Measurements from ENCODE around the gene SSR2. TPM values are rescaled to one million over a fixed set of nuclear protein-coding genes. Genes with fewer than 3 reads are reported as not detected.
A peak's percentile ranks its signal among the peaks of the same experiment; 100 is the strongest.

SSR2 gene
- polyA plus RNA-seq, 1 donor (not counting 4 experiments of a cell fraction or from before 2014, with no cell fraction given), result 302 TPM

- dilution Hi-C loops (cut with MboI; ENCODE audit: extremely low pct_ligation_motif_present, low sequenced_read_pairs), result no loop called here
- H3K79me2 ChIP-seq (ENCODE audit: control insufficient read depth, insufficient read depth, low read length), result peaks cover 35% of the 10 kb centered on the region
- peak overlapping the region; percentile 89 for H2AFZ ChIP-seq (ENCODE audit: control insufficient read depth, low read length)
- peaks cover 13% of the 10 kb centered on the region for H3K4me1 ChIP-seq (ENCODE audit: control insufficient read depth, extremely low read depth, insufficient read depth, low read length)
- peak overlapping the region; percentile 96 for H3K27ac ChIP-seq (ENCODE audit: control insufficient read depth, insufficient read depth, low read length)
- no peaks in the 10 kb centered on the region for H3K9me3 ChIP-seq (ENCODE audit: control insufficient read depth, low read depth, low read length)
- peaks cover 3 to 4% of the 10 kb centered on the region in 2 experiments for H3K36me3 ChIP-seq (ENCODE audit: control insufficient read depth in 2 of 2, extremely low read depth in 1 of 2, insufficient read depth in 2 of 2, low read length in 2 of 2)
- no peaks in the 10 kb centered on the region for H3K27me3 ChIP-seq (ENCODE audit: control insufficient read depth, extremely low read depth, insufficient read depth, low read length)
- DNase-seq (ENCODE audit: low read depth, low spot score) (no peak), FAIRE-seq (no peak)
- H3K4me3 ChIP-seq (ENCODE audit: control insufficient read depth in 2 of 3, extremely low read depth in 1 of 3, insufficient read depth in 2 of 3, low read depth in 1 of 3, low read length in 3 of 3), result peak overlapping the region; percentile 87 to 96 (median 90)
- TF ChIP-seq CTCF (optimal IDR thresholded peaks at IDR 0.05 in 1 of 3, IDR thresholded peaks at IDR 0.05 in 1 of 3, conservative IDR thresholded peaks at IDR 0.05 in 1 of 3; ENCODE audit: extremely low read depth in 1 of 3, insufficient read depth in 2 of 3, low read length in 3 of 3) (no peak), EZH2 (IDR thresholded peaks at IDR 0.05; ENCODE audit: low read length) (no peak)
- H3K4me2 ChIP-seq (ENCODE audit: control insufficient read depth, extremely low read depth, insufficient read depth, low read depth, low read length), result peak overlapping the region; percentile 99
- H4K20me1 ChIP-seq (ENCODE audit: control insufficient read depth, extremely low read depth, insufficient read depth, low read length), result no peaks in the 10 kb centered on the region
- peaks cover 2% of the 10 kb centered on the region for H3K9me1 ChIP-seq (ENCODE audit: control insufficient read depth, extremely low read depth, insufficient read depth, low read length)
- H3K9ac ChIP-seq (ENCODE audit: control insufficient read depth, extremely low read depth, insufficient read depth, low read length), result peak overlapping the region; percentile 95
Measured at GRCh38 chr1:156055281-156056048, 34.7 kb upstream of the SSR2 start.

GRCh38 chr1:156054500-156055280 lies 33.9 kb upstream of the SSR2 start, which contains the start of gene LAMTOR2:
TSS of gene LAMTOR2 (plus strand) at chr1:156054782. CDS start at chr1:156054890, 108 bp downstream.
- no peak for TF ChIP-seq CTCF (optimal IDR thresholded peaks at IDR 0.05 in 1 of 3, IDR thresholded peaks at IDR 0.05 in 1 of 3, conservative IDR thresholded peaks at IDR 0.05 in 1 of 3; ENCODE audit: extremely low read depth in 1 of 3, insufficient read depth in 2 of 3, low read length in 3 of 3)
- no peak for TF ChIP-seq EZH2 (IDR thresholded peaks at IDR 0.05; ENCODE audit: low read length)
- peak within 1 kb of the TSS; percentile 89 for H2AFZ ChIP-seq (ENCODE audit: control insufficient read depth, low read length)
- no peak for FAIRE-seq

More at GRCh38 chr1:156054500-156055280, 33.9 kb upstream of the SSR2 start, which contains the start of gene LAMTOR2:
- H3K4me1 ChIP-seq (ENCODE audit: control insufficient read depth, extremely low read depth, insufficient read depth, low read length), result peaks cover 13% of the 10 kb centered on the region
- peak within 1 kb of the TSS; percentile 100 for H3K4me2 ChIP-seq (ENCODE audit: control insufficient read depth, extremely low read depth, insufficient read depth, low read depth, low read length)
- H3K27ac ChIP-seq (ENCODE audit: control insufficient read depth, insufficient read depth, low read length), result peak within 1 kb of the TSS; percentile 96
- H3K36me3 ChIP-seq (ENCODE audit: control insufficient read depth in 2 of 2, extremely low read depth in 1 of 2, insufficient read depth in 2 of 2, low read length in 2 of 2), result peaks cover 5 to 7% of the 10 kb centered on the region in 2 experiments
- peak within 1 kb of the TSS; percentile 87 to 96 (median 90) for H3K4me3 ChIP-seq (ENCODE audit: control insufficient read depth in 2 of 3, extremely low read depth in 1 of 3, insufficient read depth in 2 of 3, low read depth in 1 of 3, low read length in 3 of 3)
- peak; percentile 66 for DNase-seq (ENCODE audit: low read depth, low spot score)
- peak within 1 kb of the TSS; percentile 95 for H3K9ac ChIP-seq (ENCODE audit: control insufficient read depth, extremely low read depth, insufficient read depth, low read length)
- peaks cover 2% of the 10 kb centered on the region for H3K9me1 ChIP-seq (ENCODE audit: control insufficient read depth, extremely low read depth, insufficient read depth, low read length)
- no peaks in the 10 kb centered on the region for H3K9me3 ChIP-seq (ENCODE audit: control insufficient read depth, low read depth, low read length)
- no peaks in the 10 kb centered on the region for H4K20me1 ChIP-seq (ENCODE audit: control insufficient read depth, extremely low read depth, insufficient read depth, low read length)
- dilution Hi-C loops (cut with MboI; ENCODE audit: extremely low pct_ligation_motif_present, low sequenced_read_pairs), result no loop called here
- no peaks in the 10 kb centered on the region for H3K27me3 ChIP-seq (ENCODE audit: control insufficient read depth, extremely low read depth, insufficient read depth, low read length)
- H3K79me2 ChIP-seq (ENCODE audit: control insufficient read depth, insufficient read depth, low read length), result peaks cover 35% of the 10 kb centered on the region
